Stimulated activated CD4-positive, alpha-beta T cell treated with anti-CD3 and anti-CD28 coated beads, Interleukin-15, amount 100 ng/mL, for 1 hour (primary cell): ENCODE data around the gene DUOX1.

Source experiments
- DNase-seq, 2 donors: peaks; one replicate each; pipeline ENCODE4 v3.0.0-alpha.2; 2020; ENCODE audit warnings: low read depth in 1 of 2, low spot score in 1 of 2

Gene DUOX1

GRCh38 chr15:45166834-45167630 is 37.2 kb downstream of the DUOX1 start:
- DNase-seq: peak; percentile 66 to 72

GRCh38 chr15:45167631-45168205 is 37.9 kb downstream of the DUOX1 start:
- DNase-seq: no peak

GRCh38 chr15:45168286-45168685 is 38.5 kb downstream of the DUOX1 start:
- no peak for DNase-seq

- no peak for DNase-seq
Observed at GRCh38 chr15:45168751-45169551, 39.2 kb downstream of the DUOX1 start.

- no peak for DNase-seq
Observed at GRCh38 chr15:45169608-45170480, 40.0 kb downstream of the DUOX1 start.

DNA sequence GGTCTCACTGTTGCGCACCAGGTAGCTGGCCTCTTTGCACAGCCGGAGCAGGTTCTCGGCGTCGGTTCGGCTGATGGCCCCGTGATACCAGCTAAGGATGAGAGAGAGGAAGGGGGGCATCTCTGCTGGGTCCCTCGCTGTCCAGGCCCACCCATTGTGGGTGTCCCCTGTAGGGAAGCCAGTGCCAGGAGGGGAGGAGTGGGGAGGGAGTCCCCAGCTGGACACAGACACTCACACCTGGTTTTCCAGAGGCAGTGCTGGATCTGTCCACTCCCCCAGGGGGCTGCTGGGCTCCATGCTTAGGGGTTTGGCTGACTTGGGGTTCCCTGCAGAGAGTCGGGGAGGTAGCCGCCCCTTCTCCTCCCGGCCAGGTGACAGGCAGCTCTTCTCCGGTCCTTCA is 42.1 kb downstream of the DUOX1 start:
- no peak for DNase-seq

DNA sequence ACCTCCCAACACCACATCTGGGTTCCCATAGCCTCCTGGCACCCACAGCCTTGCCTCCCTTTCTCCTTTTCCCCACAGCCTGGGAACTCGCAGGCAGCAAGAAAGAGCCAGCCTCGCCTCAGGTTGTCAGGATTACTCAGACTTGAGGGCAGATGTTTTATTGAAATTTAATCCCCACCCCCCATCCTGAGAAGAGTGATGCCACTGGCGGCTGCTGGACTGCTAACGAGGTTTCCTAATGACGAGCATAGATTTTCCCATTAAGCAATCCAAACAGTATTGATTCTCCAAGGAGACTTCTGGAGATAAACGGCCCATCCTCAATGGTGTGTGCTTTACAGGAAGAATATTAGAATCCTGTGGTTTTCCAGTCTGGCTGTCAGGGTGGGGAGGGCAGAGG is 44.3 kb downstream of the DUOX1 start:
- no peak for DNase-seq

GRCh38 chr15:45174577-45174976 is 44.8 kb downstream of the DUOX1 start:
- no peak for DNase-seq

GRCh38 chr15:45177285-45177684 is 47.5 kb downstream of the DUOX1 start:
- no peak for DNase-seq

GRCh38 chr15:45179221-45179985 is 49.6 kb downstream of the DUOX1 start:
- peak in 1 of 2 donors; percentile 40 for DNase-seq

DNA sequence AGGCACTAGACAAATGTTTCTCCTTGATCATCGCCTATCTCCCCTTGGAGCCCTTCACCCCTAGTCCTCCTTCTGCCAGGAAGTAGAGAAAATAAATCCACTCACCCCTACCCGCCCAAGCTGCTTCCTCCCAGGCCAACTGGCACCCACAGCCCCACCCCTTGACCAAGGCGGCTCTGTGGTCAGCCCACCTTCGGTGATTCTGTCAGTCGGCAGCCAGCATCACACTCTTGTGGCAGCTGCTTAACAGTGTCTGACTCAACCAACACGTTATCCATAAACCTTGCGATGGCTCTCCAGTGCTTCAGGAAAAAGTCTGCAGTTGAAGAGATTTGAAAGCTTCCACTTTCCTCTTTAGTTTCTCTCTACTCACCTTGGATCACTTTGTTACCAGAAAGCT is 50.4 kb downstream of the DUOX1 start:
- DNase-seq: no peak

GRCh38 chr15:45180648-45181436 is 51.0 kb downstream of the DUOX1 start:
- no peak for DNase-seq

DNA sequence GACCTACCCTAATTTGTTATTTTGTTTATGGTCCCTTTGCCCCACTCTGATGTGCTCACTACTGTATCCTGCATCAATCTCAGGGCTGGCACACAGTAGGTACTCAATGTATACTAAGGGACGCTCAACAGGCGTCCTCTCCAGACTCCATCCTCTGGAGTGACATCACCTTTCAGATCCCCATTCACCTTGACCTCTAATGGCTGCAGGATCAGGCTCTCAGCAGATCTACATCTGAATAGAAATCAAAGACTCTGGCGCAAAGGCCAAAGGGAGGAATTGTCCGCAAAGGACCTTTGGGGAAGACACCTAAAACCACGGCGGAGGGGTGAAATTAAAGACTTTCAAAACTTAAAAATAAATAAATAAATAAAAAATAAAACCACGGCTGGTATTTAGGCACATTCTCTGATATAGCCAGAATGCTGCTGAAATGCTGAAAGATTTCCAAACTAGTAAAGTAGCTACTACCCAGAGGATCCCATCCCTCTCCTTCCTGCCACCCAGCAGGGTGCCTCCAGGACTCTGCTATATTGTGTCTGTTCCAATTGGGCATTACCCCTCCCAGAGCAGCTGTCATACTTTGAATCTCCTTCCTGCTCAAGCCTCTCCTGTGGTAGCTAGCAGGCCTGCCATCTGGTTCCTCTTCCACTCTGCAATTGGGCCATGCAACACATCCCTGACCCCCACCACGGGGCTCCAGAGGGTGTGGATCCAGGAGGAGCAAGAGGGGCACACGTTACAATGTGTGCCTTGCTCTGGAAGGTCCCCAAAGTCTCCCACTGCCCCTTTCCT is 51.9 kb downstream of the DUOX1 start:
- no peak for DNase-seq

DNA sequence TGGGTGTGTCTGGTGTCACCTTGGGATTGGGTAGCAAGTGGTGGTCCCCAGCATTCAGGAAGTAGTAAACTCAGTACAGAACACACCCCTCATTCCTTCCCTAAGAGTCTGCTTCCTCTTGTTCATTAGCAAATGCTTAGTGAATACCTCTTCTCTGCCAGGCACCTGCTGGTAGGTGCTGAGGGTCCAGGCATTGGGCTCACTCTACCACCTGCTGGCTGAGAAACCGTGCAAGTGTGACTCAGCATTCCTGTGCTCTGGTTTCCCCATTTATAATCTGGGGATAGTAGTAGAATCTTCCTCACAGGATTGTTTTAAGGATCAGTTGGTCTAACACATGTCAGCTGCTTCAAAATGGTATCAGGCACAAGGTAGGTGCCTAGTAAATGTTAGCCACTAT is 53.2 kb downstream of the DUOX1 start:
- DNase-seq: no peak

DNA sequence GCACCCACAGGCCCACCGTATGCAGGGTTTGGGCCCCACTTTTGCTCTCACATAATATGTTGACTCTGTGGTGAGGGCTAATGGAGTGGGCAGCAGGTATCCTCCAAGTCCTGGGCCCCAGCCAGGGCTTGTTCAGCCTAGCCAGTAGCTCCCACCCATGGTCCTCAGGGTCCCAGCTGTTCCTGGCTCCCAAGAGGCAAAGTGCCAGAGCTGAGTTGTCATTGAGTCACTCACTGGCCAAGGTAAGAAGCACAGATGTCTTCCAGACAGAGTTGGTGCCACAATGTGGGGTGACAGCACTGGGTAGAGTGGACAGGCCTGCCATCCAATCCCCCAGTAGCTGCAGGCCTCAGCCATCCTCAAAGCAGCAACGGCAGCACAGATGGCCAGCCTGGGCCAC is 53.7 kb downstream of the DUOX1 start:
- no peak for DNase-seq

GRCh38 chr15:45184562-45185041 is 54.8 kb downstream of the DUOX1 start:
- no peak for DNase-seq

DNA sequence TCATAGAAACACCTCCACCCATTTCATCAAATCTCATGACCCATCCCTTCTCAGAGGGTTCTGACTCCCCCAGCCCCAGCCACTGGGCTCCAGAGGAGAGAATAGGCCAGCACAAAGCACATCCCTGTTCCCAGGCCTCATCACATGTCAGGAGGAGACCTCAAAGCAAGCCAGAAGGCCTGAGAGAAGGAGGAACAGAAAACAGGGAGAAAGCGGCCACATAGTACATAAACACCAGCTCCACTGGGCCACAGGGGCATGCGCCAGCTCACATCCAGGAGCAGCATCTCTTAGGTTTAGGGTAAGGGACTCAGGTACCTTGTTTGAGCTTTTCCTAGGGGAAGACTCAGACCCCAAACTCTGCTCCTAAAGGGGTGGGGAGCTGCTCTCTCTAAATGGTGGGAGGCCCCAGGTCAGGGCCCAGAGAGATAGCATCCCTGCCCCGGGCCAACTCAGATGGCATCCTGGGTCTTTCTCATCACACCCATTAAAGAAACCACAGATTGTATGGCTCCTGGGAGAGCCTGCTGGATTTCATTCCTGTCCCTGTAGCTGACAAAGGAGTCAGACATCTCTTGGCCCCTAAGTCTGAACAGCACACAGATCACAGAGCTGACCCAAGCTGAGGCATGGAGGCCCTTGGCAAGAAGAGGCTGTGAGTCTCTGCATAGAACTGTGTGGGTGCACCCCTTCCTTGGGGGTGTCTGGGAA is 55.4 kb downstream of the DUOX1 start:
- no peak for DNase-seq
